ENCODE measurements around the gene NEURL1.

DNA sequence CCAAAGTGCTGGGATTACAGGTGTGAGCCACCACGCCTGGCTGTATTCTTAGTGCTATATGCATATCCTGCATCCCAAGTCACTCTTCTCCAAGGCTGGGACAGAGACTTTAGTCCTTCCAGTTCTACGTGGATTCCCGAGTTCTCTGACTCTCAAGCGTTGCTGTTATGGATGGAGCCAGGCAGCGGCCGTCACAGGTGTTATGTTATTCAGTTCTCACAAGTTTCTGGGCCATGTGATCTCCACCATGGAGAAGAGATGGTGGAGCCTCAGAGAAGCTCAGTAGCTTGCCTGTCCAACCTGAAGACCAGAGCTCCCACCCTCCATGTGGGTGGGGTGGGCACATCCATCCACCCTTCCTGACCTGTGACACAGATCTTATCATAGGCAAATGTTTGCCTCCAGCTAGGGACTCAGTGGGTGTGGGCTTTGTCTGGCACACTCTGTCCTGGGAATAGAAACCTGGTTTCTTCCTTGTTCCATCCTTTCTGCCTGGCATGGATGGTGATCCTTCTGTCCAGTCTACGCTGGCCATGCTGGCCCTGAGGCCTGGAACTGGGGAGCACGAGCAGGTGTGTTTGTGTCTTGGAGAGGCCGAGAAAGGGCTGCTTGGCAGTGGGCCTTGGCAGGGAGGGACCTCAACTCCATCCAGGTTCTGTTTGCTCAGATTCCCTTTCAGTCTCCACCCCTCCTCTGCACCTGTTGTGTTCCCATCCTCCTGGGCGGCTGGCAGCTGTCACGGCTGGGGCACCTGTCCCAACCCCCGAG lies 55.3 kb downstream of the NEURL1 start:
- TF ChIP-seq, protein P1, sequence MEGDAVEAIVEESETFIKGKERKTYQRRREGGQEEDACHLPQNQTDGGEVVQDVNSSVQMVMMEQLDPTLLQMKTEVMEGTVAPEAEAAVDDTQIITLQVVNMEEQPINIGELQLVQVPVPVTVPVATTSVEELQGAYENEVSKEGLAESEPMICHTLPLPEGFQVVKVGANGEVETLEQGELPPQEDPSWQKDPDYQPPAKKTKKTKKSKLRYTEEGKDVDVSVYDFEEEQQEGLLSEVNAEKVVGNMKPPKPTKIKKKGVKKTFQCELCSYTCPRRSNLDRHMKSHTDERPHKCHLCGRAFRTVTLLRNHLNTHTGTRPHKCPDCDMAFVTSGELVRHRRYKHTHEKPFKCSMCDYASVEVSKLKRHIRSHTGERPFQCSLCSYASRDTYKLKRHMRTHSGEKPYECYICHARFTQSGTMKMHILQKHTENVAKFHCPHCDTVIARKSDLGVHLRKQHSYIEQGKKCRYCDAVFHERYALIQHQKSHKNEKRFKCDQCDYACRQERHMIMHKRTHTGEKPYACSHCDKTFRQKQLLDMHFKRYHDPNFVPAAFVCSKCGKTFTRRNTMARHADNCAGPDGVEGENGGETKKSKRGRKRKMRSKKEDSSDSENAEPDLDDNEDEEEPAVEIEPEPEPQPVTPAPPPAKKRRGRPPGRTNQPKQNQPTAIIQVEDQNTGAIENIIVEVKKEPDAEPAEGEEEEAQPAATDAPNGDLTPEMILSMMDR (conservative IDR thresholded peaks at IDR 0.05), result no peak
- no peak for TF ChIP-seq EZH2 (IDR thresholded peaks at IDR 0.05; ENCODE audit: low read depth)
